CD14-positive monocyte (primary cell): Measurements from ENCODE around the gene RRAD. TPM values are rescaled to one million over a fixed set of nuclear protein-coding genes. Genes with fewer than 3 reads are reported as not detected.

Experiments
- DNase-seq, 3 donors: peaks; one replicate each; pipeline ENCODE4 v3.0.0-alpha.2; 2011 to 2022
- H2AFZ ChIP-seq: 2 replicates; pipeline ENCODE4 v1.6.0; 2012; ENCODE audit warnings: mild to moderate bottlenecking, low read depth, low read length, inconsistent platforms; ENCODE audit not compliant: insufficient read depth, poor library complexity, severe bottlenecking
- H3K27ac ChIP-seq, 2 donors: 1 replicate in 1 of 2; 2 replicates in 1 of 2; pipeline ENCODE4 v1.5.1; 2012 to 2013; ENCODE audit warnings: low read length in 2 of 2, control low read depth in 1 of 2, inconsistent platforms in 1 of 2, low read depth in 1 of 2, mild to moderate bottlenecking in 1 of 2
- H3K27me3 ChIP-seq, 2 donors: one replicate each; pipeline versions ENCODE4 v1.6.0 to v1.6.1; 2011 to 2013; ENCODE audit warnings: low read length in 2 of 2; ENCODE audit not compliant: control insufficient read depth in 2 of 2, insufficient read depth in 2 of 2
- H3K36me3 ChIP-seq, 2 donors: replicated peaks in 1 of 2; 1 replicate in 1 of 2; 2 replicates in 1 of 2; pipeline versions ENCODE4 v1.5.1 to v1.6.1; 2012 to 2013; ENCODE audit warnings: low read length in 2 of 2, control low read depth in 1 of 2, inconsistent platforms in 1 of 2, mild to moderate bottlenecking in 1 of 2; ENCODE audit not compliant: insufficient read depth in 2 of 2, control insufficient read depth in 1 of 2
- H3K4me1 ChIP-seq, 2 donors: 1 replicate in 1 of 2; 2 replicates in 1 of 2; pipeline versions ENCODE4 v1.5.1 to v1.6.1; 2012 to 2013; ENCODE audit warnings: low read length in 2 of 2, control low read depth in 1 of 2, inconsistent platforms in 1 of 2, mild to moderate bottlenecking in 1 of 2, moderate library complexity in 1 of 2; ENCODE audit not compliant: insufficient read depth in 2 of 2, control insufficient read depth in 1 of 2
- H3K4me2 ChIP-seq: replicated peaks from 2 replicates; pipeline ENCODE3; 2012; ENCODE audit warnings: low read length, moderate library complexity, mild to moderate bottlenecking; ENCODE audit not compliant: poor library complexity, severe bottlenecking; ENCODE audit errors: extremely low read depth
- H3K4me3 ChIP-seq, 3 experiments: fragments of 200-600 bp in 1 of 3; sonication (generic) in 1 of 3; replicated peaks in 1 of 3; 1 replicate in 2 of 3; 2 replicates in 1 of 3; pipeline ENCODE4 v1.5.1; 2011 to 2013; ENCODE audit warnings: low read length in 3 of 3, mild to moderate bottlenecking in 3 of 3, control low read depth in 2 of 3, low read depth in 2 of 3, inconsistent platforms in 1 of 3, moderate library complexity in 1 of 3
- H3K79me2 ChIP-seq: 2 replicates; pipeline ENCODE4 v1.6.0; 2012; ENCODE audit warnings: mild to moderate bottlenecking, control low read depth, inconsistent platforms, low read length, moderate library complexity; ENCODE audit not compliant: insufficient read depth
- H3K9ac ChIP-seq: 2 replicates; pipeline ENCODE4 v1.6.0; 2017; ENCODE audit warnings: low read length, mild to moderate bottlenecking; ENCODE audit not compliant: insufficient read depth, poor library complexity, severe bottlenecking
- H3K9me3 ChIP-seq, 2 donors: replicated peaks in 1 of 2; 1 replicate in 1 of 2; 2 replicates in 1 of 2; pipeline versions ENCODE4 v1.5.1 to v1.6.1; 2012 to 2013; ENCODE audit warnings: low read length in 2 of 2, control low read depth in 1 of 2; ENCODE audit not compliant: control insufficient read depth in 1 of 2, insufficient read depth in 1 of 2
- H4K20me1 ChIP-seq: 2 replicates; pipeline ENCODE4 v1.6.0; 2012; ENCODE audit warnings: mild to moderate bottlenecking, low read length, control low read depth, moderate library complexity; ENCODE audit not compliant: insufficient read depth
- H3K27ac Mint-ChIP-seq, 7 donors: one replicate each; pipeline ENCODE4 v1.8.0; 2020; ENCODE audit warnings: mild to moderate bottlenecking in 7 of 7, mixed read lengths in 7 of 7, moderate library complexity in 6 of 7, inconsistent platforms in 2 of 7
- H3K27me3 Mint-ChIP-seq, 3 donors: one replicate each; pipeline ENCODE4 v1.8.0; 2021 to 2022; ENCODE audit warnings: low read depth in 3 of 3, mild to moderate bottlenecking in 3 of 3, mixed read lengths in 3 of 3, moderate library complexity in 3 of 3, inconsistent platforms in 1 of 3
- H3K36me3 Mint-ChIP-seq, 2 donors: one replicate each; pipeline ENCODE4 v1.8.0; 2020; ENCODE audit warnings: mixed read lengths in 2 of 2, inconsistent platforms in 1 of 2, mild to moderate bottlenecking in 1 of 2
- H3K4me1 Mint-ChIP-seq: one replicate; pipeline ENCODE4 v1.8.0; 2020; ENCODE audit warnings: mild to moderate bottlenecking, mixed read lengths
- H3K4me3 Mint-ChIP-seq, 2 donors: one replicate each; pipeline ENCODE4 v1.8.0; 2020; ENCODE audit warnings: mild to moderate bottlenecking in 2 of 2, mixed read lengths in 2 of 2, moderate library complexity in 1 of 2
- H3K9me3 Mint-ChIP-seq, 7 donors: one replicate each; pipeline ENCODE4 v1.8.0; 2020 to 2022; ENCODE audit warnings: mixed read lengths in 7 of 7, mild to moderate bottlenecking in 6 of 7, moderate library complexity in 6 of 7, inconsistent platforms in 2 of 7
- WGBS: methylation state at CpG from one replicate; pipeline ENCODE4 v1.1.5; 2013; ENCODE audit warnings: missing lambda C conversion rate; ENCODE audit not compliant: insufficient coverage; 5-methylcytosine and 5-hydroxymethylcytosine counted together
- intact Hi-C, 2 donors: fragments of 100-400 bp; cut with micrococcal nuclease; formaldehyde crosslinking; loops; one replicate each; pipeline versions ENCODE4 v1.15.0 to v1.15.1; 2023
- polyA plus RNA-seq, 3 donors: library from polyadenylated mRNA; depleted of rRNA in 1 of 3; unstranded in 2 of 3; stranded (reverse) in 1 of 3; fragments of 300-500 nt in 2 of 3; fragments of >200 nt in 1 of 3; fragmentation: Illumina TruSeq in 2 of 3; gene quantifications; 1 replicate in 2 of 3; 2 replicates in 1 of 3; pipeline ENCODE4 v1.2.3, GENCODE V29; 2012 to 2021
- TF ChIP-seq, protein P1 (sequence below): fragments of 200-600 bp; IDR thresholded peaks from one replicate; pipeline ENCODE4 v1.8.0; 2022; ENCODE audit warnings: antibody characterized with exemption, mild to moderate bottlenecking

Gene RRAD
- polyA plus RNA-seq, 3 donors: 0.42 to 1.9 (median 0.55) TPM

DNA sequence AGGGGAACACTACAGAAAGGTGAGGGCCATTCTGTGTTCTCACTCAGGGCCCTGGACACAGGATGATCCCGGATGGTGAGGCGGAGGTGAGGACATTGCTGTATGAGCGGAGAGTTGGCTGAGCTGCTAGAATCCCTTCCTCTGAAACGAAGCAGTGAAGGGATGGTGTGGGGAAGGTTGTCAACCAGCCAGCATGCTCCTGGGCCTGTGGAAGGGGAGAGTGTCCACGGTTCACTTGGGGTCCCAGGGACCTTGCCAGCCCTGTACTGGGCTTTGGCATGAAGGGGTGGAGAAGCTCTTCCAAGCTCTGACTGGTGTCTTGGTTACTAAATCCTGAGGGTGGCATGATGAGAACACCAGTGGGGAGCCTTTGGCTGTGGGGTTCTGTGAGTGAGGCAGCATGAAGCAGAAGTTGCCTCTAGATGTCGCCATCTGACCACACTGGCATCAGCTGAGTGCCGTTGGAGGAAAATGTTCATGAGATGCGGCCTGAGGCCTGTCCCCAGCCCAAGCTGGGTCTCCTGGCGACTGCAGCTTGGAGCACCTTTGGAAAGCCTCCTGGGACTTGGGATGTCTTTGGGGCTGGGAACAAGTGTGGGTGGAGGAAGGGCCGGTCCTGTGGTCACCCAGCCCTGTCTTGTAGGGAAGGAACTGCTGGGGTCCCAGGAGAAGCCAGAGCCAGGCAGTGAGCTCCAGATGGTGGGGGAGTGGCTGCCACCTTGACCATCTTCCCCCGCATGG lies 30.2 kb downstream of the RRAD start:
- Mint-ChIP-seq H3K27ac (no peak overlapping the region), H3K4me1 (peaks cover 4% of the 10 kb centered on the region), H3K9me3 (no peaks in the 10 kb centered on the region), H3K27me3 (peaks cover 7 to 9% (median 8%) of the 10 kb centered on the region in 3 donors), H3K36me3 (peaks cover 0 to 3% of the 10 kb centered on the region in 2 donors), H3K4me3 (no peak overlapping the region)
- Histone ChIP-seq H3K4me2 (no peak overlapping the region), H3K9ac (no peak overlapping the region), H3K27ac (no peak overlapping the region), H4K20me1 (no peaks in the 10 kb centered on the region), H3K4me3 (no peak overlapping the region), H3K79me2 (no peaks in the 10 kb centered on the region), H2AFZ (no peak overlapping the region), H3K4me1 (no peaks in the 10 kb centered on the region), H3K9me3 (no peaks in the 10 kb centered on the region), H3K27me3 (no peaks in the 10 kb centered on the region), H3K36me3 (no peaks in the 10 kb centered on the region)
- TF ChIP-seq, protein P1, sequence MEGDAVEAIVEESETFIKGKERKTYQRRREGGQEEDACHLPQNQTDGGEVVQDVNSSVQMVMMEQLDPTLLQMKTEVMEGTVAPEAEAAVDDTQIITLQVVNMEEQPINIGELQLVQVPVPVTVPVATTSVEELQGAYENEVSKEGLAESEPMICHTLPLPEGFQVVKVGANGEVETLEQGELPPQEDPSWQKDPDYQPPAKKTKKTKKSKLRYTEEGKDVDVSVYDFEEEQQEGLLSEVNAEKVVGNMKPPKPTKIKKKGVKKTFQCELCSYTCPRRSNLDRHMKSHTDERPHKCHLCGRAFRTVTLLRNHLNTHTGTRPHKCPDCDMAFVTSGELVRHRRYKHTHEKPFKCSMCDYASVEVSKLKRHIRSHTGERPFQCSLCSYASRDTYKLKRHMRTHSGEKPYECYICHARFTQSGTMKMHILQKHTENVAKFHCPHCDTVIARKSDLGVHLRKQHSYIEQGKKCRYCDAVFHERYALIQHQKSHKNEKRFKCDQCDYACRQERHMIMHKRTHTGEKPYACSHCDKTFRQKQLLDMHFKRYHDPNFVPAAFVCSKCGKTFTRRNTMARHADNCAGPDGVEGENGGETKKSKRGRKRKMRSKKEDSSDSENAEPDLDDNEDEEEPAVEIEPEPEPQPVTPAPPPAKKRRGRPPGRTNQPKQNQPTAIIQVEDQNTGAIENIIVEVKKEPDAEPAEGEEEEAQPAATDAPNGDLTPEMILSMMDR: peak; percentile 82
- WGBS: 45% methylated on average over 10 of the region's 11 CpGs
- intact Hi-C loops: loop anchor here (2.0 to 5.0 kb wide), 2 partner anchors 30 to 37 kb away; partner anchors contain the start of genes CIAO2B (in 1 of the 2) and RRAD (in 1 of the 2)
- DNase-seq: peak; percentile 49 to 64 (median 59)

DNA sequence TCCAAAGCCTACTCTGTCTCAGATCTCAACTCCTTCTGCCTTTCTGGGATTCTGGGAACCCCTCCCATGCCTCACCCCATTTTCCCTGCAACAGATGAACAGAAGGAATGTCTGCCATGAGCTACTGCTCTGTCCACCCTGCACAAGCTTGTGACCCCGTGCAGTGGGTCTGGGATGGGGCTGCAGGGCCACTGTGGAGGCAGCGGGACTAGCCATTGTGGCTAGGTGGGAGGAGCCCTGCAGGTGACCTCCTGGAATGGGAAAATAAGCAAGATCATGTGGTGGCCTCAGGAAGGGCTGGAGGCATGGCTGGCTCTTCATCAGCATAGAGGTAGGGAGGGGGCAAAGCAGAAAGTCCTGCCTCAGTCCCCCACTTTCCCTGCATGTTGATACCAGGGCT lies 31.3 kb downstream of the RRAD start:
- Mint-ChIP-seq H3K9me3 (no peaks in the 10 kb centered on the region), H3K4me3 (no peak overlapping the region), H3K36me3 (peaks cover 0 to 7% of the 10 kb centered on the region in 2 donors), H3K27me3 (peaks cover 7 to 8% (median 8%) of the 10 kb centered on the region in 3 donors), H3K27ac (peak overlapping the region in 1 of 7 donors; percentile 55), H3K4me1 (no peaks in the 10 kb centered on the region)
- intact Hi-C loops: loop anchor here in 1 of 2 donors (2.0 kb wide), 1 partner anchor 31 kb away; the partner anchor contains the start of gene RRAD
- H3K9me3 ChIP-seq: no peaks in the 10 kb centered on the region
- H3K4me2 ChIP-seq: no peak overlapping the region
- H3K36me3 ChIP-seq: no peaks in the 10 kb centered on the region
- no peak for DNase-seq
- no peaks in the 10 kb centered on the region for H3K27me3 ChIP-seq
- no peaks in the 10 kb centered on the region for H4K20me1 ChIP-seq
- H3K4me1 ChIP-seq: no peaks in the 10 kb centered on the region
- no peak overlapping the region for H2AFZ ChIP-seq
- H3K4me3 ChIP-seq: no peak overlapping the region
- H3K9ac ChIP-seq: no peak overlapping the region
- 100% methylated on average over 2 of the region's 2 CpGs for WGBS
- H3K27ac ChIP-seq: no peak overlapping the region
- no peaks in the 10 kb centered on the region for H3K79me2 ChIP-seq
- TF ChIP-seq, protein P1: no peak
